Measurements from ENCODE around the gene FAM241B. TPM values are rescaled to one million over a fixed set of nuclear protein-coding genes. Genes with fewer than 3 reads are reported as not detected.

The FAM241B gene
- total RNA-seq, 1 donor from 2014 or later = 5.3 TPM

- H3K9me3 ChIP-seq (replicated peaks) = no peaks in the 10 kb centered on the region
- DNase-seq = no peak
- intact Hi-C loops (cut with micrococcal nuclease) = no loop called here
- no peaks in the 10 kb centered on the region for H3K36me3 ChIP-seq
- no peaks in the 10 kb centered on the region for H3K4me1 ChIP-seq
- TF ChIP-seq, protein P1, sequence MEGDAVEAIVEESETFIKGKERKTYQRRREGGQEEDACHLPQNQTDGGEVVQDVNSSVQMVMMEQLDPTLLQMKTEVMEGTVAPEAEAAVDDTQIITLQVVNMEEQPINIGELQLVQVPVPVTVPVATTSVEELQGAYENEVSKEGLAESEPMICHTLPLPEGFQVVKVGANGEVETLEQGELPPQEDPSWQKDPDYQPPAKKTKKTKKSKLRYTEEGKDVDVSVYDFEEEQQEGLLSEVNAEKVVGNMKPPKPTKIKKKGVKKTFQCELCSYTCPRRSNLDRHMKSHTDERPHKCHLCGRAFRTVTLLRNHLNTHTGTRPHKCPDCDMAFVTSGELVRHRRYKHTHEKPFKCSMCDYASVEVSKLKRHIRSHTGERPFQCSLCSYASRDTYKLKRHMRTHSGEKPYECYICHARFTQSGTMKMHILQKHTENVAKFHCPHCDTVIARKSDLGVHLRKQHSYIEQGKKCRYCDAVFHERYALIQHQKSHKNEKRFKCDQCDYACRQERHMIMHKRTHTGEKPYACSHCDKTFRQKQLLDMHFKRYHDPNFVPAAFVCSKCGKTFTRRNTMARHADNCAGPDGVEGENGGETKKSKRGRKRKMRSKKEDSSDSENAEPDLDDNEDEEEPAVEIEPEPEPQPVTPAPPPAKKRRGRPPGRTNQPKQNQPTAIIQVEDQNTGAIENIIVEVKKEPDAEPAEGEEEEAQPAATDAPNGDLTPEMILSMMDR (IDR thresholded peaks at IDR 0.05; ENCODE audit: borderline replicate concordance) = no peak
- H3K27ac ChIP-seq (replicated peaks) = no peak overlapping the region
- peaks cover 68% of the 10 kb centered on the region for H3K27me3 ChIP-seq (ENCODE audit: low read depth)
- no peak overlapping the region for H3K4me3 ChIP-seq
Measured at GRCh38 chr10:69653561-69653960, 23.5 kb downstream of the FAM241B start.

- Histone ChIP-seq H3K27ac (replicated peaks) (no peak overlapping the region), H3K4me3 (no peak overlapping the region), H3K27me3 (ENCODE audit: low read depth) (peaks cover 84% of the 10 kb centered on the region), H3K4me1 (no peaks in the 10 kb centered on the region), H3K36me3 (no peaks in the 10 kb centered on the region), H3K9me3 (replicated peaks) (no peaks in the 10 kb centered on the region)
- TF ChIP-seq, protein P1 (IDR thresholded peaks at IDR 0.05; ENCODE audit: borderline replicate concordance) = no peak
- no peak for DNase-seq
- intact Hi-C loops (cut with micrococcal nuclease) = no loop called here
Measured at GRCh38 chr10:69655124-69655867, 25.2 kb downstream of the FAM241B start.

DNA sequence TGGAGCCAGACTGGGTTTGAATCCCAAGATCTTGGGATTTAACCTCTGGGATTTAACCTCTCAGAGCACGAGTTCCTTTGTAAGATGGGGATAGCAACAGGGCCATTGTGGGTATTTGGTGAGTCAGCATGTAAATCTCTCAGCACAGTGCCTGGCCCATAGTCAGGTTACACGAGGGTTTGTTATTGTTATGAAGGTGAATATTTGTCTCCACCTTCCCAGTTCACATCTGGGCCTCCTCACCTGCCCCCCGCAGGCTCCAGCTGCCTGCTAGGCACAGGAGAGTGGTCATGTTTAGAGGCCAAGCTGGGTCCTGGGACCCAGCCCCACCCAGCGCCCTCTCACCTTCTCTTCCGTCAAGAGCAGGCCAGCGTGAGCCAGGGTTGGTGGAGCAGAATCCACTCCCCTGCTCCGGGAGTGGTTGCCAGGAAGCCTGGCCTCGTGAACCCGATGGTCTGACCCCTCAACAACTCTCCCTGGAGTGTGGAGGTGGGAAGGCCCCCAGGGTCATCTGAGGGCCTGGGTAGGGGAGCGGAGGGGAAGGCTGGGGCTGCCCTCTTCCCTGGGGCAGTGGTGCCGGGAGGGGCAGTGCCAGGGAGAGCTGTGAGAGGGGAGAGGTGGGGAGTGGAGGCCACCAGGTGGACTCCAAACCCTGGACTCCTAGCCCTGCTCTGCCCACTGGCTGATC is 26.0 kb downstream of the FAM241B start:
- TF ChIP-seq, protein P1 (IDR thresholded peaks at IDR 0.05; ENCODE audit: borderline replicate concordance) = no peak
- H3K4me3 ChIP-seq = no peak overlapping the region
- peaks cover 86% of the 10 kb centered on the region for H3K27me3 ChIP-seq (ENCODE audit: low read depth)
- intact Hi-C loops (cut with micrococcal nuclease) = no loop called here
- no peak for DNase-seq
- H3K9me3 ChIP-seq (replicated peaks) = no peaks in the 10 kb centered on the region
- no peak overlapping the region for H3K27ac ChIP-seq (replicated peaks)
- H3K4me1 ChIP-seq = no peaks in the 10 kb centered on the region
- H3K36me3 ChIP-seq = no peaks in the 10 kb centered on the region

GRCh38 chr10:69656742-69657269 is 26.8 kb downstream of the FAM241B start:
- no peaks in the 10 kb centered on the region for H3K9me3 ChIP-seq (replicated peaks)
- no peak overlapping the region for H3K4me3 ChIP-seq
- TF ChIP-seq, protein P1 (IDR thresholded peaks at IDR 0.05; ENCODE audit: borderline replicate concordance) = no peak
- no peaks in the 10 kb centered on the region for H3K4me1 ChIP-seq
- peaks cover 89% of the 10 kb centered on the region for H3K27me3 ChIP-seq (ENCODE audit: low read depth)
- intact Hi-C loops (cut with micrococcal nuclease) = no loop called here
- H3K36me3 ChIP-seq = no peaks in the 10 kb centered on the region
- no peak for DNase-seq
- H3K27ac ChIP-seq (replicated peaks) = no peak overlapping the region

GRCh38 chr10:69657430-69657829 is 27.4 kb downstream of the FAM241B start:
- Histone ChIP-seq H3K4me3 (no peak overlapping the region), H3K36me3 (no peaks in the 10 kb centered on the region), H3K27ac (replicated peaks) (no peak overlapping the region), H3K9me3 (replicated peaks) (no peaks in the 10 kb centered on the region), H3K27me3 (ENCODE audit: low read depth) (peaks cover 89% of the 10 kb centered on the region), H3K4me1 (no peaks in the 10 kb centered on the region)
- intact Hi-C loops (cut with micrococcal nuclease) = no loop called here
- TF ChIP-seq, protein P1 (IDR thresholded peaks at IDR 0.05; ENCODE audit: borderline replicate concordance) = no peak
- no peak for DNase-seq

All from left ventricle myocardium inferior (tissue), 1 donor.